IMR-90 (cell line): Measurements from ENCODE around the gene SRD5A1. TPM values are rescaled to one million over a fixed set of nuclear protein-coding genes. Genes with fewer than 3 reads are reported as not detected.
A peak's percentile ranks its signal among the peaks of the same experiment; 100 is the strongest.

Experiments used
- ATAC-seq: fragments of 200-7000 bp; cut with Tn5 transposase; 2 replicates; pipeline ENCODE4 v1.9.1; 2020; ENCODE audit warnings: low read depth, mild to moderate bottlenecking, moderate library complexity
- BruUV-seq: library from RNA; stranded (reverse); fragments of 400-500 nt; replicated peaks from 2 replicates; lab custom pipeline; 2021; lab: Mats Ljungman, UMichigan
- CTCF ChIA-PET: fragments of 300-600 bp; formaldehyde crosslinking; extraction: SDS; loops from one replicate; lab custom pipeline; 2021; ENCODE audit warnings: antibody characterized with exemption; lab: Yijun Ruan, JAX
- POLR2A ChIA-PET: fragments of 300-600 bp; sonication (Branson Sonifier 250); formaldehyde crosslinking; loops from one replicate; lab custom pipeline; 2022; ENCODE audit warnings: antibody characterized with exemption; ENCODE audit not compliant: unreplicated experiment; lab: Charles Lee
- DNase-seq: peaks from one replicate; pipeline ENCODE4 v3.0.0; 2013
- H2AFZ ChIP-seq: replicated peaks from 2 replicates; pipeline ENCODE3; 2013; ENCODE audit warnings: low read length, mild to moderate bottlenecking; ENCODE audit not compliant: poor library complexity
- H2AK5ac ChIP-seq: 2 replicates; pipeline ENCODE4 v1.6.1; 2013; ENCODE audit warnings: low read depth, low read length, inconsistent platforms
- H2AK9ac ChIP-seq: replicated peaks from 2 replicates; pipeline ENCODE3; 2013; ENCODE audit warnings: mild to moderate bottlenecking, low read depth, low read length, moderate library complexity; ENCODE audit not compliant: poor library complexity
- H2BK120ac ChIP-seq: 2 replicates; pipeline ENCODE4 v1.6.1; 2013; ENCODE audit warnings: low read depth, low read length, inconsistent platforms
- H2BK15ac ChIP-seq: 3 replicates; pipeline ENCODE4 v1.6.1; 2013; ENCODE audit warnings: low read depth, low read length, inconsistent platforms
- H2BK20ac ChIP-seq: 2 replicates; pipeline ENCODE4 v1.6.1; 2013; ENCODE audit warnings: low read depth, mild to moderate bottlenecking, inconsistent platforms, low read length, moderate library complexity
- H2BK5ac ChIP-seq: 2 replicates; pipeline ENCODE4 v1.6.1; 2013; ENCODE audit warnings: mild to moderate bottlenecking, low read depth, low read length, inconsistent platforms; ENCODE audit not compliant: poor library complexity, severe bottlenecking
- H3K14ac ChIP-seq: replicated peaks from 2 replicates; pipeline ENCODE4 v1.6.1; 2013; ENCODE audit warnings: low read depth, low read length, inconsistent platforms
- H3K18ac ChIP-seq: 2 replicates; pipeline ENCODE4 v1.6.1; 2013; ENCODE audit warnings: low read depth, low read length, control low read depth
- H3K23ac ChIP-seq: 2 replicates; pipeline ENCODE4 v1.6.1; 2013; ENCODE audit warnings: low read depth, low read length, inconsistent platforms
- H3K27ac ChIP-seq: 2 replicates; pipeline ENCODE4 v1.5.1; 2013; ENCODE audit warnings: mild to moderate bottlenecking, control low read depth, low read length; ENCODE audit not compliant: insufficient read depth
- H3K27me3 ChIP-seq: 2 replicates; pipeline ENCODE4 v1.6.1; 2013; ENCODE audit warnings: low read length; ENCODE audit not compliant: control insufficient read depth, insufficient read depth
- H3K36me3 ChIP-seq: 2 replicates; pipeline ENCODE4 v1.6.1; 2013; ENCODE audit warnings: low read length, mixed read lengths; ENCODE audit not compliant: control insufficient read depth, insufficient read depth
- H3K4ac ChIP-seq: 2 replicates; pipeline ENCODE4 v1.6.1; 2013; ENCODE audit warnings: low read depth, low read length, inconsistent platforms
- H3K4me1 ChIP-seq: 2 replicates; pipeline ENCODE4 v1.6.1; 2013; ENCODE audit warnings: low read length, mixed read lengths; ENCODE audit not compliant: control insufficient read depth, insufficient read depth
- H3K4me2 ChIP-seq: 2 replicates; pipeline ENCODE4 v1.6.1; 2013; ENCODE audit warnings: low read depth, mild to moderate bottlenecking, control low read depth, low read length, moderate library complexity
- H3K4me3 ChIP-seq: 2 replicates; pipeline ENCODE4 v1.5.1; 2013; ENCODE audit warnings: low read depth, mild to moderate bottlenecking, control low read depth, low read length, moderate library complexity; ENCODE audit not compliant: insufficient read depth
- H3K56ac ChIP-seq: 2 replicates; pipeline ENCODE4 v1.6.1; 2013; ENCODE audit warnings: low read length, inconsistent platforms; ENCODE audit not compliant: insufficient read depth; ENCODE audit errors: extremely low read depth
- H3K79me1 ChIP-seq, 2 experiments: 2 replicates each; pipeline ENCODE4 v1.6.1; 2013; ENCODE audit warnings: low read length in 2 of 2, inconsistent platforms in 1 of 2, low read depth in 1 of 2
- H3K9ac ChIP-seq: 2 replicates; pipeline ENCODE4 v1.6.1; 2013; ENCODE audit warnings: low read depth, low read length, control low read depth
- H3K9me1 ChIP-seq: 2 replicates; pipeline ENCODE4 v1.6.1; 2013; ENCODE audit warnings: low read length, inconsistent platforms; ENCODE audit not compliant: insufficient read depth
- H3K9me3 ChIP-seq: 2 replicates; pipeline ENCODE4 v1.6.1; 2013; ENCODE audit warnings: low read length; ENCODE audit not compliant: control insufficient read depth, insufficient read depth
- H4K20me1 ChIP-seq: 2 replicates; pipeline ENCODE4 v1.6.1; 2013; ENCODE audit warnings: low read length, inconsistent platforms; ENCODE audit not compliant: insufficient read depth
- H4K5ac ChIP-seq: 2 replicates; pipeline ENCODE4 v1.6.1; 2013; ENCODE audit warnings: mild to moderate bottlenecking, low read depth, low read length, control low read depth
- H4K8ac ChIP-seq, 2 experiments: 2 replicates each; pipeline ENCODE4 v1.6.1; 2013; ENCODE audit warnings: low read depth in 2 of 2, low read length in 2 of 2, control low read depth in 1 of 2, inconsistent platforms in 1 of 2
- H4K91ac ChIP-seq: 2 replicates; pipeline ENCODE4 v1.6.1; 2013; ENCODE audit warnings: low read depth, low read length, inconsistent platforms; ENCODE audit not compliant: insufficient read depth
- CTCF ChIP-seq: conservative IDR thresholded peaks from 2 replicates; pipeline ENCODE4 v1.5.1; 2012; ENCODE audit warnings: mild to moderate bottlenecking, low read depth, low read length, improper control_type of control experiment
- FOS ChIP-seq: fragments of 150-350 bp; IDR thresholded peaks from 2 replicates; pipeline ENCODE4 v1.6.1; 2016; ENCODE audit warnings: low read depth, low read length
- MAFK ChIP-seq: IDR thresholded peaks from 2 replicates; pipeline ENCODE4 v1.6.1; 2012; ENCODE audit warnings: low read depth, low read length, improper control_type of control experiment
- MAZ ChIP-seq: IDR thresholded peaks from 2 replicates; pipeline ENCODE4 v1.6.1; 2012; ENCODE audit warnings: low read depth, mild to moderate bottlenecking, low read length, improper control_type of control experiment, moderate library complexity, borderline replicate concordance
- MXI1 ChIP-seq: IDR thresholded peaks from 2 replicates; pipeline ENCODE4 v1.6.1; 2012; ENCODE audit warnings: low read depth, mild to moderate bottlenecking, low read length, moderate library complexity, borderline replicate concordance
- POLR2A ChIP-seq: IDR thresholded peaks from 2 replicates; pipeline ENCODE4 v1.6.1; 2012; ENCODE audit warnings: mild to moderate bottlenecking, low read depth, low read length
- RAD21 ChIP-seq: IDR thresholded peaks from 2 replicates; pipeline ENCODE4 v1.6.1; 2012; ENCODE audit warnings: low read length, improper control_type of control experiment
- RCOR1 ChIP-seq: IDR thresholded peaks from 2 replicates; pipeline ENCODE4 v1.6.1; 2012; ENCODE audit warnings: mild to moderate bottlenecking, low read length, improper control_type of control experiment; ENCODE audit not compliant: insufficient replicate concordance
- SMC3 ChIP-seq: fragments of 150-350 bp; IDR thresholded peaks from 2 replicates; pipeline ENCODE4 v1.6.1; 2016; ENCODE audit warnings: low read depth, mild to moderate bottlenecking, antibody characterized with exemption, low read length, moderate library complexity
- USF2 ChIP-seq: fragments of 150-350 bp; IDR thresholded peaks from 2 replicates; pipeline ENCODE4 v1.6.1; 2017; ENCODE audit warnings: mild to moderate bottlenecking, antibody characterized with exemption, low read length, low read depth
- WGBS, 2 experiments: methylation state at CpG; one replicate each; pipeline versions ENCODE4 v1.1.5 to v1.1.7; 2013; ENCODE audit warnings: missing lambda C conversion rate in 2 of 2; ENCODE audit not compliant: insufficient read length in 1 of 2; ENCODE audit errors: extremely low coverage in 2 of 2; 5-methylcytosine and 5-hydroxymethylcytosine counted together
- dilution Hi-C: fragments of 300-500 bp; cut with HindIII; formaldehyde crosslinking; loops from one replicate; pipeline ENCODE4 v1.14.3; 2018; ENCODE audit warnings: low sequenced_read_pairs; ENCODE audit not compliant: unreplicated experiment
- in situ Hi-C: fragments of 300-500 bp; cut with MboI; formaldehyde crosslinking; loops from 3 replicates; pipeline ENCODE4 v1.14.3; 2019; ENCODE audit warnings: low sequenced_read_pairs, inconsistent platforms, mixed read lengths
- intact Hi-C: fragments of 100-400 bp; cut with micrococcal nuclease; formaldehyde crosslinking; loops from 2 replicates; pipeline ENCODE4 v1.10.0; 2022
- polyA plus RNA-seq, 3 experiments: library from polyadenylated mRNA; depleted of rRNA; stranded (reverse); fragments of >200 nt; gene quantifications; 2 replicates each; pipeline ENCODE4 v1.2.3, GENCODE V29; 2012; ENCODE audit warnings: low replicate concordance in 1 of 3
- total RNA-seq: library from RNA; depleted of rRNA; stranded (reverse); fragments of >200 nt; gene quantifications from 2 replicates; pipeline ENCODE4 v1.2.3, GENCODE V29; 2012

SRD5A1 gene
- total and polyA plus RNA-seq, 2 of the 4 experiments (the other 2 are of a cell fraction): 6.3 to 18.2 TPM

GRCh38 chr5:6707852-6708251 is 74.6 kb downstream of the SRD5A1 start:
- Histone ChIP-seq H3K56ac (no peak overlapping the region), H3K18ac (no peak overlapping the region), H2AK9ac (no peak overlapping the region), H3K4me2 (no peak overlapping the region), H4K20me1 (0 out of 2 replicates have a peak, but pooled peaks cover 4% of the 10 kb centered on the region), H3K23ac (no peak overlapping the region), H4K5ac (no peak overlapping the region), H2BK20ac (no peak overlapping the region), H2BK15ac (no peak overlapping the region), H3K4me1 (peaks cover 20% of the 10 kb centered on the region), H3K4me3 (no peak overlapping the region), H3K4ac (no peak overlapping the region), H4K8ac (no peak overlapping the region), H2BK5ac (no peak overlapping the region), H3K79me1 (peaks cover 4 to 26% of the 10 kb centered on the region in 2 experiments; a peak in 3 of 4 replicates), H3K9ac (no peak overlapping the region), H4K91ac (no peak overlapping the region), H2AK5ac (no peak overlapping the region), H3K9me1 (peaks cover 28% of the 10 kb centered on the region), H3K9me3 (no peaks in the 10 kb centered on the region), H2AFZ (peak overlapping the region; percentile 24), H3K27ac (no peak overlapping the region), H3K36me3 (no peaks in the 10 kb centered on the region), H2BK120ac (no peak overlapping the region), H3K14ac (no peak overlapping the region), H3K27me3 (no peaks in the 10 kb centered on the region)
- POLR2A ChIA-PET: no interaction called here
- 53% methylated on average over 3 of the region's 6 CpGs; no CpG with 5 or more reads in 1 of the 2 experiments for WGBS, 2 experiments
- intact Hi-C loops: no loop called here
- dilution Hi-C loops: no loop called here
- ATAC-seq: no peak
- no TSS peak for BruUV-seq
- in situ Hi-C loops: no loop called here
- TF ChIP-seq FOS: no peak
- no peak for TF ChIP-seq CTCF
- no peak for TF ChIP-seq MAFK
- TF ChIP-seq RCOR1: no peak
- TF ChIP-seq RAD21: no peak
- TF ChIP-seq USF2: no peak
- no peak for TF ChIP-seq MXI1
- TF ChIP-seq MAZ: no peak
- TF ChIP-seq SMC3: no peak
- TF ChIP-seq POLR2A: no peak
- CTCF ChIA-PET: no interaction called here
- DNase-seq: no peak
